Putamen (tissue), 1 donor: ENCODE results near the gene DIDO1.
A peak's percentile ranks its signal among the peaks of the same experiment; 100 is the strongest.
"Not testable (repeated sequence)": the region's sequence is repeated elsewhere in the genome, so short reads cannot be mapped to it uniquely, and the experiment has no call there.

Source experiments
- DNase-seq: peaks from one replicate; pipeline ENCODE4 v3.0.0-alpha.2; 2016; ENCODE audit warnings: low spot score

DIDO1 gene

GRCh38 chr20:62879275-62880146, 46.8 kb downstream of the DIDO1 start:
- DNase-seq, result no peak

GRCh38 chr20:62878244-62879038, 47.9 kb downstream of the DIDO1 start:
- no peak for DNase-seq

- DNase-seq, result no peak
Measured at GRCh38 chr20:62876902-62877816, 49.1 kb downstream of the DIDO1 start.

DNA sequence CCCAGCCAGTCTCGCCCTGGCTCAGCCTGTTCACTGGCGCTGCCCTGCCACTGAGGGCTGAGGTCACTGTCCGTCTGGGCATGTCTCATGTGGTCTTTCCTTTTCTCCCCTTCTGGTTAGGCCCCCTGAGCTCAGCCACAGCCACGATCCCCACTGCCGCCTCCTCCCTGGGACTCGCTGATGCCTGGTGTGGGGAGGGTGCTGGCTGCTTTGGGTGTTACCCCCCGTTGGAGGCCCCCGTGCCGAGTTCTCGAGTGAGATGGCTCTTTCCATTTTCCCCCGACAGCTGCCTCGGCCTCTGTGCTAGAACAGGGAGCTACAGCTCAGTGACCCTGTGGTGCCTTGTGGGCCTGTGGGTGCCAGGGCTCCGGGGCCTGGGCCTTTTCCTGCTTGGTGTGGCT, 49.8 kb downstream of the DIDO1 start:
- DNase-seq, result no peak

- DNase-seq, result peak; percentile 73
Measured at GRCh38 chr20:62875419-62876361, 50.6 kb downstream of the DIDO1 start.

DNA sequence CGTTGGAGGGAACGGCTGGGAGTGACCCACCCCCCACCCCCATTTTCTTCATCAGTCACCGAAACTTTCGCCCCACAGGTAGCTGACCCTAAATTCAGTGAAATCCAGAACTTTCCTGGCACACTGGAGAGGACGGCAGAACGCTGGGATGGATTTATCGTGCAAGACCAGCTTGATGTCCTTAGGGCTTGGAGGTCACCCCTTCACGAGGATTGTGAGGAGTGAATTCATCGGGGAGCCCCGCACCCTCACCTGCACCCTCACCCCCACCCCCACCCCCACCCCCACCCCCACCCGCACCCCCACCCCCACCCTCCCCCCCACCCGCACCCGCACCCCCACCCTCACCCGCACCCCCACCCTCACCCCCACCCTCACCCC, 51.4 kb downstream of the DIDO1 start:
- DNase-seq, result no peak

- not testable (repeated sequence) for DNase-seq
Measured at GRCh38 chr20:62873681-62874031, 52.6 kb downstream of the DIDO1 start.

- no peak for DNase-seq
Measured at GRCh38 chr20:62873280-62873679, 53.0 kb downstream of the DIDO1 start.

GRCh38 chr20:62872862-62873261, 53.4 kb downstream of the DIDO1 start:
- no peak for DNase-seq

DNA sequence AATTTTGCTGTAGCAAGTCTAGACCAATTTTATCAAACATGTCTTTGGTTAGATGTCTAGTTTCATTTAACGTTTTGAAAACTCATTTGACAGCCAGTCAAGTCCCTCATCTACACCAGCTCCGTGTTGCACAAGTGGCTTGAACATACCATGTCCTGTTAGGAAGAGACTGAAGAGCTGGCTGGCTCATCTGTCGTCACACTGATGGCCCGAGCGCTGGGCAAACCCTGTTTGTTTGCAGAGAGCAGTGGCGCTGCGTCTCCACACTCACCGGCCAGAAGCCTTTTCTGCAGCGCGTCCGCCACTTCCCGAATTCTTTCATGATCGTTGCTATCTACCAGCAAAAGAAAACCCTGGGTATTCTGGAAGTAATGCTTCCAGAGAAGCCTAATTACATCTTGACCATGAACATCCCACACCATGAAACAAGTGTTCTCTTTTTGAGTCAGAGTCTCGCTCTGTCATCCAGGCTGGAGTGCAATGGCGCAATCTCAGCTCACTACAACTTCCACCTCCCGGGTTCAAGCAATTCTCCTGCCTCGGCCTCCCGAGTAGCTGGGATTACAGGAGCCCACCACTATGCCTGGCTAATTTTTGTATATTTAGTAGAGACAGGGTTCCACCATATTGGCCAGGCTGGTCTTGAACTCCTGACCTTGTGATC, 54.0 kb downstream of the DIDO1 start:
- DNase-seq, result no peak

DNA sequence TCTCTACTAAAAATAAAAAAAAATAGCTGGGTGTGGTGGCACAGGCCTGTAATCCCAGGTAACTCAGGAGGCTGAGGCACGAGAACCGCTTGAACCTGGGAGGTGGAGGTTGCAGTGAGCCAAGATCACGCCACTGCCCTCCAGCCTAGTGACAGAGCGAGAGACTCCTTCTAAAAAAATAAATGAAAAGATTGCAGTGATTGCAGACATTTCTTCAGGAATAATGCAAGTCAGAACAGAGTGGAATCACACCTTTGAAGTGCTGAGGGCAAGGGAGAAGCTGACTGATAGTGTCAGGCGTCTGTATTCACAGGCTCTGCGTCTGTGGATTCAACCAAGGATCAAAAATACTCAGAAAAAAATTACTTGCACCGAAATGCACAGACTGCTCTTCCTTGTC, 62.1 kb downstream of the DIDO1 start:
- DNase-seq, result no peak

DNA sequence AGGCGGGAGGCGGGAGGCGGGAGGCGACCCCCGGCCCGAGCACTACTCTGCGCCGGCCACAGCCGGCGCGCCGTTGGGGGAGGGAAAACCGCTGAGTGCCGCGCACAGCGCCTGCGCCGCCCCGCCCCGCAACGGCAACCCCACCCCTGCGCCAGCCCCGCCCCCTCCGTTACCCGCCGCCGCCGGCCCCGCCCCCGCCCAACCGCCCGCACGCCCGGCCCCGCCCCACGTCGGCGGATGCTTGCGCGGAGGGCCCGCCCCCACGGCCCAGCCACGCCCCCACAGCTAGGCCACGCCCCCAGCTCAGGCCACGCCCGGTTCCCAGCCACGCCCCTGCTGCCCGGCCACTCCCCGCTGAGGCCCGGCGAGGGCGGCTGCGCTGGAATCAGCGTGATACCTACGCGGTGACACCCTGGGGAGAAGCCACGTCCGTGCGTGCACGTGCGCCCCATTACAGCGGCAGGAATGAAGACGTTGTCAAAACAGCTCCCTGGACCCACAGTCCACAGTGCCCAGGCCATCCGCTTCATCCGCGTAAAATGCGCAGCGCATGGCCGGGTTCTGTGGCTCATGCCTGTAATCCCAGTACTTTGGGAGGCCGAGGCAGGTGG, 64.5 kb downstream of the DIDO1 start, which contains the start of gene TCFL5:
Gene TCFL5 (minus strand): TSS at position 97 of the 611 bp plus-strand sequence. CDS start 152 bp downstream, outside the sequence.
- peak; percentile 86 for DNase-seq

DNA sequence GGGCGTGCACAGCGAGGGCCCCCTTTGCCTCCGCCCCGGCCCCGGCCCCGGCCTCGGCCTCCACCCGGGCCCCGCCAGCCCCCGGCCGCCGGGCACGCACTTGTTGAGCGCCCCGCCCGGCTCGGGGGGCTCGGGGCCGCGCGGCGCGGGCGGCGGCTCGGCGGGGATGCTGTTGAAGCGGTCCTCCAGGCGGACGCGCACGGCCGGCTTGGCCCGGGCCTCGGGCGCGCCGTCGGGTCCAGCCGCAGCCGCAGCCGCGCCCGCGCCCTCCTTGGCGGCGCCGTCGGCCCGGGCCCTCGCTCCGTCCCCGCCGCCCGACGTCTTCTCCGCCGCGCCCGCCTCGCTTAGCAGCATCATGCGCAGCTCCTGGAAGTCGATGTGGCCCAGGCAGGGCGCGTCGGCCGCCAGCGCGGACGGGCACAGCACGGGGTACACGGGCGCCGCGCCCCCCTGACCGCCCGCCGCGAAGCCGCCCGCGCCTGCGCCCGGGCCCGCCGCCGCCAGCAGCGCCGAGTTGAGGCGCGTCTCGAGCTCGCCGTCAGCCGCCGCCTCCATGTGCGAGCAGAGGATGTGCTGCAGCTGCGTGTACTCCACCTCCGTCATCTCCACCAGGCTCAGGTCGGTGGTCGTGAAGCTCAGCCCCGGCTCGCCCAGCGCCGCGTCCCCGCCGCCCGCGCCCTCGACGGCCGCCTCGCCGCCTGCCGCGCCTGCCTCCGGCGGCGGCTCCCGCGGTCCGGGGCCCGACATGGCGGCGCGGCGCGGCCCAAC, 65.2 kb downstream of the DIDO1 start:
- no peak for DNase-seq

GRCh38 chr20:62860391-62860923, 65.8 kb downstream of the DIDO1 start:
- peak; percentile 62 for DNase-seq

- no peak for DNase-seq
Measured at GRCh38 chr20:62859721-62860120, 66.6 kb downstream of the DIDO1 start.

DNA sequence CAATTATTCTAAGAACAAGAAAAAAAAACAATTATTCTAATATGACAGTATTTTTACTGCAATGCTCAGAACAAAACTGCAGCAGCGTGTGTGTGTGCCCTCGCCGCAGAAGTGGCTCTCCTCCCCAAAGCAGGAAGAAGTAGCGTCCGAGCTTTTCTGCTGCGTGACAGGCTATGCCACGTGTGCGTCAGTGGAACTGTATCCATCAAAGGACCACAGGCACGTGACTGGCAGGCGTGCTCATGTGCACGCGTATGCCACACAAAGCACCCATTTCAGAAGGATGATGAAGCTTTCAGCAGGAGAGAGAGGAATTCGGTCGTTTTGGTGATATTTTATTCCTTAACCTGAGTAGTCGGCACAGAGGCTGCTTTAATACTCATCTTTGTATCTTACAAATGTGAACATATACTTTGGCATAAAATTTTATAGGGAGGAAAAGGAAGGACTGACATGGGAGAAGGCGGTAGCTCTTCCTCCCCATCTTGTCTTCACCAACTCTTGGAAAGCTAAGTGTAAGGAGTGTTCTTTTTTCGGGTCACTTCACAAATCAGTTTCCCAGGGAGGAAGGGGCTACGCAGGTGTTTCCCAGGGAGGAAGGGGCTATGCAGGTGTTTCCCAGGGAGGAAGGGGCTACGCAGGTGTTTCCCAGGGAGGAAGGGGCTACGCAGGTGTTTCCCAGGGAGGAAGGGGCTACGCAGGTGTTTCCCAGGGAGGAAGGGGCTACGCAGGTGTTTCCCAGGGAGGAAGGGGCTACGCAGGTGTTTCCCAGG, 68.1 kb downstream of the DIDO1 start:
- DNase-seq, result peak; percentile 66

DNA sequence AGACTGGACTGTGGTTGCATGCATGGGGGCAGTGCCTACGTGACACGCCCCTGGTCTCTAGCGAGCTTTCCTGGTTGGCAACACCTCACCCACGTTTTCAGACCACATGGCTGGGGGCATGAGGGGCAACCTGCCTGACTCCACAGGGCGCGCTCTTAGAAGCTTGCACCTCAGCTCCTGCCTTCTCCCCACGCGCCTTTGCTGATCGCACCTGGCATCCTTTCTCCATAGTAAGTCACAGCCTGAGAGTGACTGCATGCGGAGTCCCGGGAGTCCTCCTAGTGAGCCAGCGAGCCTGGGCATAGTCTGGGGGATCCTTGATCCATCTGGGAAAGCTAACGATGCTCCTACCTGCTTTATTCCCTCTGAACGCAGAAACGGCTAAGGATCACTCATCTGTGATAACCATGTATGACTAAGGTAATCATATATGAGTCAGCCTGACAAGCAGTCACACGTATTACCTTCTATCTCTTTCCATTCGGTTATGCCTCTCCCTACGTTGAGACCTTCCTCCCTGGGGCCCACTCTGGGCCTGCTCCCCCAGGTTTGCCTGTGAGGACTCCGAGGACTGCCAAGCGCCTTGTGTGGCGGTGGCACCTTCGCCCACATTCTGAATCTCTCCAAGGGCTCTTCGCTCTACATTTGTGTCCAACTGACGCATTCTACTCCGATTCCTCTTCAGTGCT, 69.2 kb downstream of the DIDO1 start:
- DNase-seq, result no peak
